SK-N-SH (cell line): ENCODE results near the gene RAPGEF4.

ENCODE experiments used
- CTCF ChIP-seq: fragments of 200-600 bp; sonication (generic); IDR thresholded peaks from 2 replicates; pipeline ENCODE4 v1.6.1; 2017; ENCODE audit warnings: antibody characterized with exemption, mild to moderate bottlenecking, moderate library complexity
- EP300 ChIP-seq, 2 experiments: IDR thresholded peaks; 2 replicates each; pipeline versions ENCODE4 v1.4.0 to v1.6.1; 2012; ENCODE audit warnings: borderline replicate concordance in 1 of 2, low read depth in 1 of 2, low read length in 1 of 2
- RFX5 ChIP-seq: IDR thresholded peaks from 2 replicates; pipeline ENCODE4 v1.6.1; 2012; ENCODE audit warnings: mild to moderate bottlenecking, improper control_type of control experiment, low read length

- TF ChIP-seq CTCF (no peak), EP300 (IDR thresholded peaks at IDR 0.05; ENCODE audit: borderline replicate concordance in 1 of 2, low read depth in 1 of 2, low read length in 1 of 2) (no peak), RFX5 (no peak)
Measured at GRCh38 chr2:173044686-173045085, 309.0 kb downstream of the RAPGEF4 start.
